CD4-positive, alpha-beta T cell (primary cell): ENCODE data around the gene MAGEA4. TPM values are rescaled to one million over a fixed set of nuclear protein-coding genes. Genes with fewer than 3 reads are reported as not detected.

Experiments used
- ATAC-seq: fragments of 200-7000 bp; cut with Tn5 transposase; one replicate; pipeline ENCODE4 v1.10.0; 2022; ENCODE audit warnings: mild to moderate bottlenecking; ENCODE audit not compliant: poor library complexity
- CTCF ChIA-PET: fragments of 350-600 bp; sonication (Branson Sonifier 250); formaldehyde crosslinking; loops from one replicate; lab custom pipeline; 2021; ENCODE audit warnings: antibody characterized with exemption, inconsistent platforms; lab: Charles Lee
- POLR2A ChIA-PET: fragments of 350-600 bp; sonication (Branson Sonifier 250); formaldehyde crosslinking; loops from one replicate; lab custom pipeline; 2021; ENCODE audit warnings: antibody characterized with exemption, inconsistent platforms; lab: Charles Lee
- DNase-seq, 14 experiments: peaks; one replicate each; pipeline ENCODE4 v3.0.0-alpha.2; 2013 to 2020; ENCODE audit warnings: mixed read lengths in 2 of 14
- H3K27ac ChIP-seq, 2 donors: one replicate each; pipeline versions ENCODE4 v1.5.1 to v1.7.0; 2013; ENCODE audit warnings: low read length in 2 of 2, low read depth in 1 of 2, mild to moderate bottlenecking in 1 of 2
- H3K27me3 ChIP-seq, 2 experiments: 1 replicate in 1 of 2; 2 replicates in 1 of 2; pipeline versions ENCODE4 v1.6.1 to v1.7.0; 2013; ENCODE audit warnings: low read length in 2 of 2, control low read depth in 1 of 2, mild to moderate bottlenecking in 1 of 2, moderate library complexity in 1 of 2; ENCODE audit not compliant: insufficient read depth in 2 of 2, control insufficient read depth in 1 of 2
- H3K36me3 ChIP-seq: one replicate; pipeline ENCODE4 v1.6.1; 2013; ENCODE audit warnings: low read length, control low read depth; ENCODE audit not compliant: insufficient read depth
- H3K4me1 ChIP-seq: one replicate; pipeline ENCODE4 v1.6.1; 2013; ENCODE audit warnings: low read length, control low read depth; ENCODE audit not compliant: insufficient read depth
- H3K4me3 ChIP-seq: one replicate; pipeline ENCODE4 v1.5.1; 2013; ENCODE audit warnings: mild to moderate bottlenecking, low read length, moderate library complexity
- H3K9me3 ChIP-seq, 2 experiments: 1 replicate in 1 of 2; 2 replicates in 1 of 2; pipeline versions ENCODE4 v1.6.1 to v1.7.0; 2013; ENCODE audit warnings: low read length in 2 of 2, mild to moderate bottlenecking in 2 of 2, control low read depth in 1 of 2, moderate library complexity in 1 of 2; ENCODE audit not compliant: control insufficient read depth in 1 of 2, insufficient read depth in 1 of 2
- H3K27ac Mint-ChIP-seq: one replicate; pipeline ENCODE4 v1.8.0; 2020; ENCODE audit warnings: mixed read lengths
- H3K27me3 Mint-ChIP-seq: one replicate; pipeline ENCODE4 v1.8.0; 2021; ENCODE audit warnings: mixed read lengths
- H3K36me3 Mint-ChIP-seq: one replicate; pipeline ENCODE4 v1.8.0; 2021; ENCODE audit warnings: low read depth, mixed read lengths
- H3K4me1 Mint-ChIP-seq: one replicate; pipeline ENCODE4 v1.8.0; 2021; ENCODE audit warnings: low read depth, mixed read lengths
- H3K4me3 Mint-ChIP-seq: one replicate; pipeline ENCODE4 v1.8.0; 2020; ENCODE audit warnings: mild to moderate bottlenecking, mixed read lengths
- H3K9me3 Mint-ChIP-seq: one replicate; pipeline ENCODE4 v1.8.0; 2020; ENCODE audit warnings: mixed read lengths
- CTCF ChIP-seq: fragments of 200-600 bp; IDR thresholded peaks from one replicate; pipeline ENCODE4 v1.8.0; 2022; ENCODE audit warnings: antibody characterized with exemption, mild to moderate bottlenecking
- intact Hi-C, 2 experiments: fragments of 100-400 bp; cut with DNase I in 1 of 2; cut with micrococcal nuclease in 1 of 2; formaldehyde crosslinking; loops; one replicate each; pipeline versions ENCODE4 v1.15.1 to v1.9.0; 2023 to 2025; cut with DNase I, micrococcal nuclease
- microRNA-seq: library from miRNA; unstranded; fragments of <30 nt; microRNA quantifications from one replicate; pipeline ENCODE4 v1.2.0, GENCODE V29; 2021; ENCODE audit warnings: borderline microRNAs expressed, borderline replicate concordance
- total RNA-seq, 174 experiments: library from RNA in 2 of 174; stranded (reverse) in 2 of 174; gene quantifications; one replicate each; pipeline ENCODE4 v1.2.3 and lab custom pipeline; 2021 to 2026

Gene MAGEA4
- total RNA-seq, 2 experiments from 2014 or later = not detected

GRCh38 chrX:151970661-151971060 is 58.0 kb downstream of the MAGEA4 start:
- no peaks in the 10 kb centered on the region for H3K9me3 ChIP-seq
- DNase-seq (no peak), ATAC-seq (no peak)
- H3K4me1 ChIP-seq = no peaks in the 10 kb centered on the region
- no peak overlapping the region for H3K27ac ChIP-seq
- H3K27me3 Mint-ChIP-seq = peaks cover 18% of the 10 kb centered on the region
- no peak overlapping the region for H3K4me3 ChIP-seq
- peaks cover 0 to 15% of the 10 kb centered on the region in 2 experiments for H3K27me3 ChIP-seq
- ChIA-PET CTCF (no interaction called here), POLR2A (no interaction called here)
- no peaks in the 10 kb centered on the region for H3K9me3 Mint-ChIP-seq
- H3K36me3 Mint-ChIP-seq = no peaks in the 10 kb centered on the region
- no peaks in the 10 kb centered on the region for H3K36me3 ChIP-seq
- no peak overlapping the region for H3K4me3 Mint-ChIP-seq
- no peak overlapping the region for H3K27ac Mint-ChIP-seq
- TF ChIP-seq CTCF = no peak
- intact Hi-C loops = no loop called here
- H3K4me1 Mint-ChIP-seq = no peaks in the 10 kb centered on the region

- Mint-ChIP-seq H3K36me3 (no peaks in the 10 kb centered on the region), H3K27me3 (peaks cover 21% of the 10 kb centered on the region), H3K4me3 (no peak overlapping the region), H3K9me3 (no peaks in the 10 kb centered on the region), H3K27ac (no peak overlapping the region), H3K4me1 (no peaks in the 10 kb centered on the region)
- H3K27ac ChIP-seq = no peak overlapping the region
- ChIA-PET CTCF (no interaction called here), POLR2A (no interaction called here)
- no peak for DNase-seq
- no peaks in the 10 kb centered on the region for H3K4me1 ChIP-seq
- H3K4me3 ChIP-seq = no peak overlapping the region
- no peak for TF ChIP-seq CTCF
- ATAC-seq = no peak
- H3K27me3 ChIP-seq = peaks cover 0 to 15% of the 10 kb centered on the region in 2 experiments
- H3K36me3 ChIP-seq = no peaks in the 10 kb centered on the region
- intact Hi-C loops = no loop called here
- no peaks in the 10 kb centered on the region for H3K9me3 ChIP-seq
Observed at GRCh38 chrX:151973060-151973661, 60.5 kb downstream of the MAGEA4 start.

GRCh38 chrX:151973851-151974335 is 61.2 kb downstream of the MAGEA4 start:
- Histone ChIP-seq H3K4me1 (no peaks in the 10 kb centered on the region), H3K9me3 (no peaks in the 10 kb centered on the region), H3K4me3 (no peak overlapping the region), H3K27ac (no peak overlapping the region), H3K27me3 (peaks cover 0 to 15% of the 10 kb centered on the region in 2 experiments), H3K36me3 (no peaks in the 10 kb centered on the region)
- Mint-ChIP-seq H3K27me3 (peaks cover 21% of the 10 kb centered on the region), H3K4me1 (no peaks in the 10 kb centered on the region), H3K36me3 (no peaks in the 10 kb centered on the region), H3K27ac (no peak overlapping the region), H3K4me3 (no peak overlapping the region), H3K9me3 (no peaks in the 10 kb centered on the region)
- ATAC-seq (no peak), DNase-seq (no peak)
- POLR2A ChIA-PET = no interaction called here
- intact Hi-C loops = no loop called here
- CTCF ChIA-PET = no interaction called here
- no peak for TF ChIP-seq CTCF

Small RNA genes within 50 kb of the gene (microRNA-seq; reads per million reads assigned to microRNA genes)
- gene MIR224 = 0.81 reads per million
- gene MIR452 = 0.81 reads per million

Other genes with a start within 250 kb of the MAGEA4 start
- not detected for gene PRRG3, start 217.4 kb upstream of the MAGEA4 start, total RNA-seq
- not detected for gene FATE1, start 196.9 kb upstream of the MAGEA4 start, total RNA-seq
- not detected for gene CNGA2, start 178.1 kb upstream of the MAGEA4 start, total RNA-seq
- gene GABRE, start 61.8 kb downstream of the MAGEA4 start, total RNA-seq = not detected
- gene MAGEA10, start 225.7 kb downstream of the MAGEA4 start, total RNA-seq = not detected